SK-N-DZ (cell line): Measurements from ENCODE around the gene PALLD.

ENCODE experiments used
- DNase-seq: peaks from one replicate; pipeline ENCODE4 v3.0.0-alpha.2; 2015; ENCODE audit warnings: low spot score

Gene PALLD

GRCh38 chr4:168524897-168525296 is 28.0 kb downstream of the PALLD start:
- DNase-seq, result no peak

- no peak for DNase-seq
Measured at GRCh38 chr4:168527560-168527959, 30.7 kb downstream of the PALLD start.

GRCh38 chr4:168528131-168528949 is 31.5 kb downstream of the PALLD start:
- no peak for DNase-seq

- no peak for DNase-seq
Measured at GRCh38 chr4:168529257-168529656, 32.4 kb downstream of the PALLD start.

- DNase-seq, result no peak
Measured at GRCh38 chr4:168531305-168531704, 34.5 kb downstream of the PALLD start.

- no peak for DNase-seq
Measured at GRCh38 chr4:168534535-168534934, 37.7 kb downstream of the PALLD start.

GRCh38 chr4:168535689-168536088 is 38.8 kb downstream of the PALLD start:
- no peak for DNase-seq

GRCh38 chr4:168536448-168536847 is 39.6 kb downstream of the PALLD start:
- DNase-seq, result no peak

GRCh38 chr4:168537086-168537485 is 40.2 kb downstream of the PALLD start:
- no peak for DNase-seq

GRCh38 chr4:168537571-168537970 is 40.7 kb downstream of the PALLD start:
- DNase-seq, result no peak

- DNase-seq, result no peak
Measured at GRCh38 chr4:168538632-168539031, 41.8 kb downstream of the PALLD start.

- no peak for DNase-seq
Measured at GRCh38 chr4:168540086-168540485, 43.2 kb downstream of the PALLD start.

- DNase-seq, result no peak
Measured at GRCh38 chr4:168540503-168541265, 43.8 kb downstream of the PALLD start.

- DNase-seq, result no peak
Measured at GRCh38 chr4:168541266-168541953, 44.6 kb downstream of the PALLD start.

GRCh38 chr4:168549143-168549542 is 52.3 kb downstream of the PALLD start:
- no peak for DNase-seq

GRCh38 chr4:168550064-168550766 is 53.4 kb downstream of the PALLD start:
- no peak for DNase-seq

GRCh38 chr4:168551211-168551610 is 54.4 kb downstream of the PALLD start:
- no peak for DNase-seq

GRCh38 chr4:168551945-168552695 is 55.3 kb downstream of the PALLD start:
- DNase-seq, result no peak

- no peak for DNase-seq
Measured at GRCh38 chr4:168553714-168554370, 57.0 kb downstream of the PALLD start.

- no peak for DNase-seq
Measured at GRCh38 chr4:168555437-168555836, 58.6 kb downstream of the PALLD start.
